Measurements from ENCODE around the gene KMT2E. TPM values are rescaled to one million over a fixed set of nuclear protein-coding genes. Genes with fewer than 3 reads are reported as not detected.

The KMT2E gene
- total RNA-seq, 1 donor, result 132 TPM

DNA sequence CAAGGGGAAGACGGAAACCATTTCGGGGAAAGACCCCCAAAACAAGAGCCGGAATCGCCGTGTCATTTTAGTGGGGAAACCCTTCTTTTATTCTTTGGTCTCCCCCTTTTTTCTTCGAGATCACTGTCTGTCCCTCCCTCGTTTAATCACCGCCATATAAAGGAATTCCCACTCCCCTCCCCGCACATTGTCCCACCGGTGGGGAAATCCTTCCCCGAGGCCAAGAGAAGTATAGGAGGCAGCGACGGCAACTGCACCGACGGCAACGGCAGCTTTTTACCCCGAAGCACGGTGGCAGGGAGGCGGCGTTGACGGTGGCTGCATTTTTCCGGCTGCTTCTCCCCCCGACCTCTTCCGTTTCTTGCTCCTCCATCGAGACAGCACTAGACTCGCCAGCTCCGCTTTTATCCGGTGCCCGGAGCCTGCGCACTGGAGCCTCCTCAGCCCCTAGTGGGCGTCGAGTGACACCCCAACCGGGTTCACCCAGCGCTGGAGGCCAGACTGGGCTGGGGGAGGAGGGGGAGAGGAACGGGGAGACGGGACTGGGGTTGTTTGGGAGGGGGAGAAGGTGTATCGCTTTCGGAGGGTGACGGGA, 687 bp upstream of the KMT2E start:
- H3K4me3 ChIP-seq (ENCODE audit: low read depth, low read length), result peak overlapping the region; percentile 96
- TF ChIP-seq, protein P1, sequence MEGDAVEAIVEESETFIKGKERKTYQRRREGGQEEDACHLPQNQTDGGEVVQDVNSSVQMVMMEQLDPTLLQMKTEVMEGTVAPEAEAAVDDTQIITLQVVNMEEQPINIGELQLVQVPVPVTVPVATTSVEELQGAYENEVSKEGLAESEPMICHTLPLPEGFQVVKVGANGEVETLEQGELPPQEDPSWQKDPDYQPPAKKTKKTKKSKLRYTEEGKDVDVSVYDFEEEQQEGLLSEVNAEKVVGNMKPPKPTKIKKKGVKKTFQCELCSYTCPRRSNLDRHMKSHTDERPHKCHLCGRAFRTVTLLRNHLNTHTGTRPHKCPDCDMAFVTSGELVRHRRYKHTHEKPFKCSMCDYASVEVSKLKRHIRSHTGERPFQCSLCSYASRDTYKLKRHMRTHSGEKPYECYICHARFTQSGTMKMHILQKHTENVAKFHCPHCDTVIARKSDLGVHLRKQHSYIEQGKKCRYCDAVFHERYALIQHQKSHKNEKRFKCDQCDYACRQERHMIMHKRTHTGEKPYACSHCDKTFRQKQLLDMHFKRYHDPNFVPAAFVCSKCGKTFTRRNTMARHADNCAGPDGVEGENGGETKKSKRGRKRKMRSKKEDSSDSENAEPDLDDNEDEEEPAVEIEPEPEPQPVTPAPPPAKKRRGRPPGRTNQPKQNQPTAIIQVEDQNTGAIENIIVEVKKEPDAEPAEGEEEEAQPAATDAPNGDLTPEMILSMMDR (IDR thresholded peaks at IDR 0.05; ENCODE audit: insufficient read depth, low read length), result peak; percentile 77
- DNase-seq (ENCODE audit: low read depth), result peak; percentile 96

DNA sequence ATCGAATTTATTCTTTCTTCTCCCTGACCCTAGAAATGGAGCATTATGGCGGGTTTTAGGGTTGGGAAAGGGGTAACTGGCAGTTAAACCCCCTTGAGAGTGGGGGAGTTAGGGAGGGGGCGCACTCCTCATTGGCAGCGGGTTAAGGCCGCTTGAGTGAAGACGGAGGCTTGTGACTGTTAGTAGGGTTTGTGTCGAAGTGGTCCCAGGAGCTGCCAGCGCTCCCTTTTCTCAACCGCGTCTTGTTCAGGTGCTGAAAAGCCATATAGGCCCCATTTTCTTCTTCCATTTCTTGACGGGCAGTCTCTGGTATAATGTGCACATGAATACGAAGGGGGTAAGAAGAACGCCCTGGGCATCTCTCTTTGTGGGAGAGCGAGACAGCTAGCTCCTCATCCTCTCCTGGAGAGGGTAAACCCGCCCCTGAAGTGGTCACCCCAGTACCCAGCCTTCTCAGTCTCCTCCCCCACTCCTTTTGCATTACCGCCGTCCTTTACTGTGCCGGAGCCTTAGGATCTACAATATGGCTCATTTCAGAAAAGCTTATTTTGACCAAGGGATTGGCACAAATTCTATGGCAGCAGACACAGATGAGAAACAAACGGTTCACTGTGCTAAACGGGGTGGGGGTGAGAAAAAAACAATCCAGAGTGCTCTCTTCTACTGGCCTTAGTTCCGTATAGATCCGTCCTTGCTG, 836 bp downstream of the KMT2E start:
- DNase-seq (ENCODE audit: low read depth), result peak; percentile 42
- H3K4me3 ChIP-seq (ENCODE audit: low read depth, low read length), result peak overlapping the region; percentile 97
- TF ChIP-seq, protein P1 (IDR thresholded peaks at IDR 0.05; ENCODE audit: insufficient read depth, low read length), result no peak

DNA sequence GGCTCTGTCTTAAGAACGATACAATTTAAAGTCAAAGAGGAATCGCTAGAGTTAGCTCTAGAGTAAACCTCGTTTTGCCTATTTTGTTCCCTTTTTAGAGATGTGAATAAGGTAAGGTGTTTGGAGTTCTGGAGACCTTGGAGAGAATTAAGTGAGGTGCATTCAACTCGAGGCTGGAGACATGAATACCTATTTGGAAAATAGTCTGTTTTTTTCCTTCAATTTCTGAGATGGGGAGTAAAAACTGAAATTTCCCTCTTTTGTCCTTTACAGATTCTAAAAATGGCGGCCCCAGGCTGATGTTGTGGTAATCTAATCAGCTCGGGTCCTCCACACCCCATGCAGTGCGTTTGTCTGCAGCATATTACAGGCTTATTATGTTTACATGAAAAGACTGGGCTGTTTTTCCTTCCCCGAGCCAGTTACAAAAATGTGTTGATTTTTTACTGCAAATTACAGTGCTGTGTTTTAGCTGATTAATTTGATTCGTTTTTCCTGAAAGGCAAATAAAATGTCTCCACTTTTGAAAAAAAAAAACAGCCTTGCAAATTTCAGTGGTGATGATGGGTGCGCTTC, 1.5 kb downstream of the KMT2E start:
- peak overlapping the region; percentile 97 for H3K4me3 ChIP-seq (ENCODE audit: low read depth, low read length)
- TF ChIP-seq, protein P1 (IDR thresholded peaks at IDR 0.05; ENCODE audit: insufficient read depth, low read length), result no peak
- DNase-seq (ENCODE audit: low read depth), result no peak

DNA sequence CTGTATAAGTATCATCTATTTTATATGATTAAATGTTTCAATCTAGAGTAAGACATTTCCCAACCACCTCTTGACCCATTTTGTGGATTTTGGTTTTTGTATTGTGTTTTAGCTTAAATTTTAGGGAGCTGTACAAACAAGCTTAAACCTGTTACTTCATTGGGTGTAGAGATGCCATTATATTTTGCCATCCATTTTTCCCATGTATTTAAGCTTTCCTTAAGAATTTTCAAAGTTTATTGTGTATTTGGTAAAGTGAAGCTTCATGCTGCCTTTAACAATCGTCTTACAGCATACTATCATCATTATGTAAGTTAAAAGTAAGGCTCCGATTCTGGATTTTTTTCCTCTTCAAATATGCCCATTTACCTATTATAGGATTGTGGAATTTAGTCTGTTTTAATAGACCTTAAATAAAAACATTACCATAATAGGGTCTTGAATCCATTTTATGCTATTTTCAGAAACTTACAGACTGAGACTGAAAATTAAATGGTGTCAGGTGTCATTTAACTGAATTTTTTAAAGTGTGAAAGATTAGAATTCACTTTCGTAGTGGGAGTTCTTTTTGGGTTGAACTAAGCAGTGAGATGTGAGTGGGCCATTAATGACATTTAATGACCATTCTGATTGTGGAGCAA, 2.2 kb downstream of the KMT2E start:
- no peak for DNase-seq (ENCODE audit: low read depth)
- peak overlapping the region; percentile 97 for H3K4me3 ChIP-seq (ENCODE audit: low read depth, low read length)
- TF ChIP-seq, protein P1 (IDR thresholded peaks at IDR 0.05; ENCODE audit: insufficient read depth, low read length), result no peak

DNA sequence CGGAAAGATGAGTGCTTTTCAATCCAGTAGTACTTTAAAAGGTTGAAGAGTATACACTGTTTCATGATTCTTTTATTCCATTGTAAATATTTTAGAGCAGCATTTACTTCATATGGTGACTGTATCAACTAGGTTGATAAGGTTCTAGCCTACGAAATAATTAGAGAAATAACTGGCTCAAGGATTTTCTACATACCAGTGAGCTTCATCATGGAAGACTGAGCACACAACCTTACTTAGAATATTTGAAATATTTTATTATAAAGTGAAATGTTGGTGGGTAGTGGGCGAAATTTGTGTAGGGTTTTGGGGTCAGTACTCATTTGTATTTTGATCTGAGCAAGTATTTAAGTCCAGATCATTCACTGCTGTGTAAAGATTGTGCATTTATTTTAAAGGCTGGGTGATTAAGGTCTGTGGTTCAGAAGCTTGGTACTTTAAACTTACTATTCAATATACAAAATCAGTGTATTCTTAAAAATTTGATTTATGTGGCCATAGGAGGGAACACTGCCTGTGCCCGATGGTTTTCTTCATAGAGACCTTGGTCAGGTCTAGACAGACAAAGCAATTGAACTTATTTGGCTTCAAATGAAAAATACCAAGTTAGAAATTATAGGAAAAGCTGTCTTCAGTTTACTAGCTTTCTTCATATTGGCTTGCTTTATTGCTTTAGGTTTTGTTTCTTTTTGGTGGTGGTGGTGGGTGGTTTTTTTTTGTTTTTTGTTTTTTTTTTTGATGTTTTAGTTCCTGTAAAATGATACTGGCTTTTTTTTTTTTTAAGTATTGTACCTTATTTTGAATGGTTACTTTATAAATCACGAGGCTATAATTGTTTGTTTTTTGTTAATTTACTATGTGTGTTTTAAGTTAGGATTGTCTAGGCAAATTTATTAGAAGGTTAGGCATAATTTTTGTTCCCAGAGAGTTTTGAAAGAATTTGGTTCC, 3.0 kb downstream of the KMT2E start:
- TF ChIP-seq, protein P1 (IDR thresholded peaks at IDR 0.05; ENCODE audit: insufficient read depth, low read length), result no peak
- peak; percentile 67 for DNase-seq (ENCODE audit: low read depth)
- H3K4me3 ChIP-seq (ENCODE audit: low read depth, low read length), result peak overlapping the region; percentile 97

Data from fibroblast of the aortic adventitia (primary cell).